Activated CD4-positive, alpha-beta T cell treated with anti-CD3 and anti-CD28 coated beads, Interleukin-2, amount 10 ng/mL, durations not matched to agents 24 days and 14 days (primary cell): ENCODE data around the gene B4GALT5. TPM values are rescaled to one million over a fixed set of nuclear protein-coding genes. Genes with fewer than 3 reads are reported as not detected.
"Not testable (repeated sequence)": the region's sequence is repeated elsewhere in the genome, so short reads cannot be mapped to it uniquely, and the experiment has no call there.

ENCODE experiments used
- DNase-seq: peaks from one replicate; pipeline ENCODE4 v3.0.0; 2022
- H3K27ac Mint-ChIP-seq: one replicate; pipeline ENCODE4 v1.8.0; 2022; ENCODE audit warnings: mild to moderate bottlenecking, mixed read lengths
- H3K27me3 Mint-ChIP-seq: one replicate; pipeline ENCODE4 v1.8.0; 2022; ENCODE audit warnings: mixed read lengths
- H3K36me3 Mint-ChIP-seq: one replicate; pipeline ENCODE4 v1.8.0; 2022; ENCODE audit warnings: low read depth, mild to moderate bottlenecking, mixed read lengths
- H3K4me1 Mint-ChIP-seq: one replicate; pipeline ENCODE4 v1.8.0; 2021; ENCODE audit warnings: mixed read lengths
- H3K4me3 Mint-ChIP-seq: one replicate; pipeline ENCODE4 v1.8.0; 2022; ENCODE audit warnings: mild to moderate bottlenecking, moderate library complexity, mixed read lengths
- H3K9me3 Mint-ChIP-seq: one replicate; pipeline ENCODE4 v1.8.0; 2021; ENCODE audit warnings: mixed read lengths
- intact Hi-C: fragments of 100-400 bp; cut with micrococcal nuclease; formaldehyde crosslinking; loops from one replicate; pipeline ENCODE4 v1.15.1; 2023
- total RNA-seq: library from RNA; stranded (reverse); gene quantifications from 2 replicates; pipeline ENCODE4 v1.2.3, GENCODE V29; 2022

B4GALT5 gene
- total RNA-seq, 1 donor from 2014 or later, result 39.1 TPM

GRCh38 chr20:49674383-49675352, 39.0 kb downstream of the B4GALT5 start:
- Mint-ChIP-seq H3K4me3 (no peak overlapping the region), H3K36me3 (peaks cover 15% of the 10 kb centered on the region), H3K27me3 (no peaks in the 10 kb centered on the region), H3K9me3 (no peaks in the 10 kb centered on the region), H3K4me1 (peaks cover 76% of the 10 kb centered on the region), H3K27ac (no peak overlapping the region)
- intact Hi-C loops, result loop anchor here (5.0 to 10.0 kb wide), 4 partner anchors 38 to 148 kb away; partner anchors contain the start of gene B4GALT5
- DNase-seq, result no peak

DNA sequence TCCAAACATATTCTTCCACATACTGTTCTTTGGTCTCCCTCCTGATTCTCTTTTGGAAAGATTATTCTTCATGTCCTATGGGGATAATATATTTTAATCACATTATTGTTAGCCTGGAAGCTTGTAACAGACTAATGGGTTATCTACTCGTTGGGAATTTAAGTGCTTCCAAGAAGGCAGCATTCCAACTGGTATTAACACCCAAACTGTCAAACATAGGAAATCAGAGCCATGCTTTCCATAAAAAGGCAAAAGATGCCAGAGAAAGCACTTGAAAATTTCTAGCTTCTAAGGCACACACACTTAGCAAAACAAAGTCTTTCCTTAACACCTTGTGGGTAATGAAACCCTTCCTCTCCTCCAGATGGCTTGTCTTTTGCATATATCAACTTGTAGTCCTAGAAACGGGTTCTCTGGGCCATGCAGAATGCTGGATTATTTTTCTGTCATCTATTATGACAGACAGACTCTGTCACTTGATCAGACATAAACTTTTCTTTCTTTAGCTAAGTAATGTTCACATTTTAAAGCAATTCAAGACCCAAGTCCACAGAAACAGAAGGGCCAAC, 41.5 kb downstream of the B4GALT5 start:
- peaks cover 17% of the 10 kb centered on the region for H3K36me3 Mint-ChIP-seq
- intact Hi-C loops, result loop anchor here (10.0 kb wide), 1 partner anchor 103 kb away; no protein-coding TSS in a partner anchor

DNA sequence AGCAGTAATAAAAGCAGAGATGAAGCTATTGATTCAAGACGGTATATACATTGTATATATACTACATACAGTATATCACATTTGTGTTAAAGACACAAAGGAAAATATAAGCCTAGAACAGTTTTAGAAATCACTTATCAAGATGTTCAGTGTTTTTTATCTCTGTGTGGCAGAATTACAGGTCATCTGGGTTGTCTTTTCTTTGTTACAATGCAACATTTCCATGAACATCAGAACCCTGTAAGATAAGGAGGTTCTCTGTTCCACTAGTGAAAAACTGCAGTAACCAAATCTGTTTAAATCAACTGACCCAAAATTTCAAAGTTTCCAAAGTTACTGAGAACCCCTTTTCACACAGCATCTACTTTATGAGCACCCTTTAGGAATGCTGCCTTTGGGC, 42.2 kb downstream of the B4GALT5 start:
- Mint-ChIP-seq H3K4me1 (peaks cover 64% of the 10 kb centered on the region), H3K36me3 (peaks cover 14% of the 10 kb centered on the region)

More for the DNA sequence above, 41.5 kb downstream of the B4GALT5 start:
- Mint-ChIP-seq H3K4me1 (peaks cover 71% of the 10 kb centered on the region), H3K27ac (no peak overlapping the region), H3K9me3 (no peaks in the 10 kb centered on the region), H3K27me3 (no peaks in the 10 kb centered on the region), H3K4me3 (no peak overlapping the region)
- DNase-seq, result no peak

DNA sequence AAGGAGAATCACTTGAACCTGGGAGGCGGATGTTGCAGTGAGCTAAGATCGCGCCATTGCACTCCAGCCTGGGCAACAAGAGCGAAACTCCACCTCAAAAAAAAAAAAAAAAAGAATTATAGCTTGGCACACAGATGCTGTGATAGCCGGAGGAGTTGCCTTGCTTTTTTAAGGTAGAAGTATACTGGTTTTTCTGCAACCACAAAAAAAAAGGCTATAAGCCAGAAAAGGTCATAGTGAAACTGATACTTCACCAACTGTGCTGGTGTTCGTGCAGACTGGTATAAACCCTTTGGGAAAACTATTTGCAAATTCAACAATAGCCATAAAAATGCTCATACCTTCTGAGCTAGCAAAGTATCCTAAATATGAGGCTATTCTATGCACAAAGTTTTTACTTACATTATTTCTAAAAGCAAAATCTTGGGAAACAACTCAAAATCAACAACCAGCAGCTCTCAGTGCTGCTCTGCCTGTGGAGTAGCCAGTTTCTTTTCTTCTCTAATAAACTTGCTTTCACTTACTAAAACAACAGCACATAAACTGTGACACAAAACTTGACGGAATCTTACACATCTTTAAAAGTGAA, 44.0 kb downstream of the B4GALT5 start:
- DNase-seq, result peak; percentile 78
- Mint-ChIP-seq H3K27me3 (peaks cover 3% of the 10 kb centered on the region), H3K4me1 (peaks cover 51% of the 10 kb centered on the region), H3K27ac (peak overlapping the region; percentile 70), H3K9me3 (no peaks in the 10 kb centered on the region), H3K4me3 (peak overlapping the region; percentile 71), H3K36me3 (peaks cover 12% of the 10 kb centered on the region)
- intact Hi-C loops, result loop anchor here (1.0 to 10.0 kb wide), 4 partner anchors 9 to 143 kb away; partner anchors contain the start of gene SLC9A8

More for the DNA sequence above, 42.2 kb downstream of the B4GALT5 start:
- no peak for DNase-seq
- no peaks in the 10 kb centered on the region for H3K9me3 Mint-ChIP-seq
- H3K4me3 Mint-ChIP-seq, result no peak overlapping the region
- intact Hi-C loops, result loop anchor here (10.0 kb wide), 1 partner anchor 103 kb away; no protein-coding TSS in a partner anchor
- H3K27ac Mint-ChIP-seq, result no peak overlapping the region
- no peaks in the 10 kb centered on the region for H3K27me3 Mint-ChIP-seq

- H3K27me3 Mint-ChIP-seq, DNase-seq, H3K9me3 Mint-ChIP-seq: not testable (repeated sequence)
- Mint-ChIP-seq H3K4me1 (peaks cover 53% of the 10 kb centered on the region), H3K36me3 (peaks cover 11% of the 10 kb centered on the region), H3K4me3 (peak overlapping the region; percentile 71), H3K27ac (peak overlapping the region; percentile 70)
- intact Hi-C loops, result loop anchor here (1.0 to 5.0 kb wide), 2 partner anchors 30 to 143 kb away; partner anchors contain the start of gene SLC9A8
These were observed 44.8 kb downstream of the B4GALT5 start for GRCh38 chr20:49668878-49669195.

- Mint-ChIP-seq H3K4me1 (peaks cover 53% of the 10 kb centered on the region), H3K36me3 (peaks cover 10% of the 10 kb centered on the region), H3K9me3 (no peaks in the 10 kb centered on the region), H3K27ac (peak overlapping the region; percentile 70), H3K4me3 (no peak overlapping the region), H3K27me3 (peaks cover 3% of the 10 kb centered on the region)
- peak; percentile 72 for DNase-seq
- intact Hi-C loops, result loop anchor here (5.0 kb wide), 1 partner anchor 144 kb away; the partner anchor contains the start of gene SLC9A8
These were observed 45.3 kb downstream of the B4GALT5 start for GRCh38 chr20:49668181-49668877.

GRCh38 chr20:49666911-49667310, 46.8 kb downstream of the B4GALT5 start:
- H3K27me3 Mint-ChIP-seq, result peaks cover 3% of the 10 kb centered on the region
- no peak overlapping the region for H3K27ac Mint-ChIP-seq
- no peak for DNase-seq
- intact Hi-C loops, result loop anchor here (5.0 kb wide), 1 partner anchor 145 kb away; the partner anchor contains the start of gene SLC9A8
- no peak overlapping the region for H3K4me3 Mint-ChIP-seq
- peaks cover 53% of the 10 kb centered on the region for H3K4me1 Mint-ChIP-seq
- H3K36me3 Mint-ChIP-seq, result peaks cover 8% of the 10 kb centered on the region
- H3K9me3 Mint-ChIP-seq, result no peaks in the 10 kb centered on the region

DNA sequence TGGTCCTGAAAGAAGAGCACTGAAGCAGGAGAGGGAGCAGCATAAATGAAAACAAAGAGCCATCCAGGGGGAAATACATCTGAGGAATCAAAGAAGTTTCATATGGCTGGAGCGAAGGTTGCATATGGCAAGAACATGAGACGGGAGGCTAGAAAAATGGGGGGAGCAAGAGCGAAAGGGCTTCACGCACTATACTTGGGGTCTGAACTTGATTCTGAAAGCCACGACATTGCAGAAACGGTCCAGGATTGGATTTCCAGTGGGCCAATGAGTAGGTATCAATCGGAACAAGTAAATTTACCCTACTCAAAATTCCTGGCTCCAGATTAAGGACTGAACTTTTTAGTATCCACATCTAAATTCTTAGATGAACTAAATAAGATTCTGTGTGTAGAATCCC, 47.9 kb downstream of the B4GALT5 start:
- Mint-ChIP-seq H3K36me3 (peaks cover 8% of the 10 kb centered on the region), H3K4me1 (peaks cover 48% of the 10 kb centered on the region), H3K27ac (no peak overlapping the region), H3K4me3 (no peak overlapping the region), H3K27me3 (peaks cover 3% of the 10 kb centered on the region), H3K9me3 (no peaks in the 10 kb centered on the region)
- DNase-seq, result no peak
- intact Hi-C loops, result loop anchor here (5.0 kb wide), 1 partner anchor 147 kb away; the partner anchor contains the start of gene SLC9A8

- DNase-seq, result no peak
- peaks cover 38% of the 10 kb centered on the region for H3K4me1 Mint-ChIP-seq
- no peak overlapping the region for H3K4me3 Mint-ChIP-seq
- no peaks in the 10 kb centered on the region for H3K9me3 Mint-ChIP-seq
- no peak overlapping the region for H3K27ac Mint-ChIP-seq
- intact Hi-C loops, result loop anchor here (5.0 kb wide), 1 partner anchor 148 kb away; the partner anchor contains the start of gene SLC9A8
- H3K27me3 Mint-ChIP-seq, result peaks cover 3% of the 10 kb centered on the region
- H3K36me3 Mint-ChIP-seq, result peaks cover 8% of the 10 kb centered on the region
These were observed 48.9 kb downstream of the B4GALT5 start for GRCh38 chr20:49664612-49665313.

- Mint-ChIP-seq H3K4me3 (no peak overlapping the region), H3K4me1 (peaks cover 24% of the 10 kb centered on the region), H3K27me3 (peaks cover 3% of the 10 kb centered on the region), H3K27ac (no peak overlapping the region), H3K36me3 (peaks cover 3% of the 10 kb centered on the region), H3K9me3 (no peaks in the 10 kb centered on the region)
- intact Hi-C loops, result no loop called here
- no peak for DNase-seq
These were observed 50.6 kb downstream of the B4GALT5 start for GRCh38 chr20:49663112-49663511.

- no peak for DNase-seq
- no peaks in the 10 kb centered on the region for H3K9me3 Mint-ChIP-seq
- H3K4me3 Mint-ChIP-seq, result no peak overlapping the region
- H3K4me1 Mint-ChIP-seq, result peaks cover 30% of the 10 kb centered on the region
- no peak overlapping the region for H3K27ac Mint-ChIP-seq
- intact Hi-C loops, result no loop called here
- peaks cover 3% of the 10 kb centered on the region for H3K36me3 Mint-ChIP-seq
- peaks cover 3% of the 10 kb centered on the region for H3K27me3 Mint-ChIP-seq
These were observed 51.9 kb downstream of the B4GALT5 start for GRCh38 chr20:49661560-49662329.

- intact Hi-C loops, result no loop called here
- Mint-ChIP-seq H3K9me3 (peaks cover 4% of the 10 kb centered on the region), H3K27me3 (peaks cover 3% of the 10 kb centered on the region), H3K27ac (no peak overlapping the region), H3K4me3 (no peak overlapping the region), H3K4me1 (peaks cover 33% of the 10 kb centered on the region), H3K36me3 (peaks cover 10% of the 10 kb centered on the region)
- no peak for DNase-seq
These were observed 52.8 kb downstream of the B4GALT5 start for GRCh38 chr20:49660912-49661311.
